Liver (tissue), 9 donors: ENCODE results near the gene LCP2. TPM values are rescaled to one million over a fixed set of nuclear protein-coding genes. Genes with fewer than 3 reads are reported as not detected.

Experiments
- DNase-seq: peaks from one replicate; pipeline ENCODE4 v3.0.0-alpha.2; 2017; ENCODE audit warnings: low spot score
- H3K27ac ChIP-seq, 2 donors: one replicate each; pipeline ENCODE4 v1.7.0; 2013; ENCODE audit warnings: inconsistent platforms in 2 of 2, low read length in 2 of 2, control low read depth in 1 of 2, low read depth in 1 of 2, mild to moderate bottlenecking in 1 of 2
- H3K27me3 ChIP-seq, 4 donors: one replicate each; pipeline versions ENCODE4 v1.6.1 to v1.7.0; 2013; ENCODE audit warnings: low read length in 3 of 4, inconsistent platforms in 1 of 4, mild to moderate bottlenecking in 1 of 4, moderate library complexity in 1 of 4; ENCODE audit not compliant: control insufficient read depth in 4 of 4, insufficient read depth in 4 of 4
- H3K36me3 ChIP-seq, 4 donors: one replicate each; pipeline versions ENCODE4 v1.6.1 to v1.7.0; 2013; ENCODE audit warnings: low read length in 3 of 4, mild to moderate bottlenecking in 3 of 4, low read depth in 1 of 4, moderate library complexity in 1 of 4; ENCODE audit not compliant: control insufficient read depth in 4 of 4, insufficient read depth in 3 of 4
- H3K4me1 ChIP-seq, 4 donors: one replicate each; pipeline versions ENCODE4 v1.6.1 to v1.7.0; 2013; ENCODE audit warnings: low read length in 3 of 4, mild to moderate bottlenecking in 3 of 4, moderate library complexity in 1 of 4; ENCODE audit not compliant: control insufficient read depth in 4 of 4, insufficient read depth in 4 of 4
- H3K4me3 ChIP-seq, 3 donors: one replicate each; pipeline versions ENCODE4 v1.6.1 to v1.7.0; 2013; ENCODE audit warnings: low read length in 3 of 3, control low read depth in 1 of 3, low read depth in 1 of 3, mild to moderate bottlenecking in 1 of 3
- H3K9ac ChIP-seq, 2 donors: one replicate each; pipeline ENCODE4 v1.7.0; 2013; ENCODE audit warnings: low read length in 2 of 2, mild to moderate bottlenecking in 2 of 2, moderate library complexity in 2 of 2, control low read depth in 1 of 2, low read depth in 1 of 2
- H3K9me3 ChIP-seq, 4 donors: one replicate each; pipeline versions ENCODE4 v1.6.1 to v1.7.0; 2013; ENCODE audit warnings: low read length in 3 of 4; ENCODE audit not compliant: control insufficient read depth in 4 of 4
- ATF3 ChIP-seq: IDR thresholded peaks from 2 replicates; pipeline ENCODE4 v1.6.1; 2016; ENCODE audit warnings: antibody characterized with exemption
- CTCF ChIP-seq: fragments of 150-350 bp; IDR thresholded peaks from 2 replicates; pipeline ENCODE4 v1.5.1; 2017; ENCODE audit warnings: improper control_type of control experiment, low read depth, low read length; ENCODE audit not compliant: missing input control
- EGR1 ChIP-seq, 2 donors: IDR thresholded peaks; 2 replicates each; pipeline ENCODE4 v1.6.1; 2016 to 2018; ENCODE audit warnings: antibody characterized with exemption in 2 of 2, low read depth in 2 of 2
- FOXA1 ChIP-seq: IDR thresholded peaks from 2 replicates; pipeline ENCODE4 v1.6.1; 2016; ENCODE audit warnings: antibody characterized with exemption
- FOXA2 ChIP-seq: IDR thresholded peaks from 2 replicates; pipeline ENCODE4 v1.6.1; 2016; ENCODE audit warnings: antibody characterized with exemption
- HNF4G ChIP-seq: IDR thresholded peaks from 2 replicates; pipeline ENCODE4 v1.6.1; 2016; ENCODE audit warnings: antibody characterized with exemption
- JUND ChIP-seq, 2 donors: IDR thresholded peaks; 2 replicates each; pipeline ENCODE4 v1.6.1; 2016; ENCODE audit warnings: antibody characterized with exemption in 2 of 2
- MAX ChIP-seq: IDR thresholded peaks from 2 replicates; pipeline ENCODE4 v1.6.1; 2016; ENCODE audit warnings: antibody characterized with exemption
- NR2F2 ChIP-seq: IDR thresholded peaks from 2 replicates; pipeline ENCODE4 v1.6.1; 2016; ENCODE audit warnings: antibody characterized with exemption
- RAD21 ChIP-seq, 2 donors: IDR thresholded peaks; 2 replicates each; pipeline ENCODE4 v1.6.1; 2016; ENCODE audit warnings: antibody characterized with exemption in 2 of 2, mild to moderate bottlenecking in 2 of 2
- REST ChIP-seq: IDR thresholded peaks from 2 replicates; pipeline ENCODE4 v1.6.1; 2016; ENCODE audit warnings: antibody characterized with exemption, mild to moderate bottlenecking
- RXRA ChIP-seq, 2 donors: IDR thresholded peaks; 2 replicates each; pipeline ENCODE4 v1.6.1; 2017 to 2018; ENCODE audit warnings: antibody characterized with exemption in 2 of 2, mild to moderate bottlenecking in 1 of 2
- SP1 ChIP-seq: IDR thresholded peaks from 2 replicates; pipeline ENCODE4 v1.6.1; 2018; ENCODE audit warnings: antibody characterized with exemption, mild to moderate bottlenecking
- TAF1 ChIP-seq: conservative IDR thresholded peaks from 2 replicates; pipeline ENCODE4 v1.6.1; 2016; ENCODE audit warnings: antibody characterized with exemption, mild to moderate bottlenecking
- YY1 ChIP-seq: IDR thresholded peaks from 2 replicates; pipeline ENCODE4 v1.6.1; 2016; ENCODE audit warnings: antibody characterized with exemption, mild to moderate bottlenecking
- ZBTB33 ChIP-seq: IDR thresholded peaks from 2 replicates; pipeline ENCODE4 v1.6.1; 2016; ENCODE audit warnings: antibody characterized with exemption
- WGBS: extraction: QIAGEN DNeasy Blood & Tissue Kit; methylation state at CpG from one replicate; pipeline ENCODE4 v1.1.7; 2013; 5-methylcytosine and 5-hydroxymethylcytosine counted together
- polyA plus RNA-seq, 2 donors: library from polyadenylated mRNA; stranded (reverse) in 1 of 2; unstranded in 1 of 2; fragments of 200-250 nt in 1 of 2; fragments of >200 nt in 1 of 2; fragmentation: Nextera tagmentation in 1 of 2; extraction: Ambion mirVana in 1 of 2; gene quantifications; one replicate each; pipeline versions ENCODE4 v1.2.1 to v1.2.3, GENCODE V29; 2013 to 2015
- total RNA-seq, 2 donors: library from RNA; depleted of rRNA; stranded (reverse); fragments of >200 nt; gene quantifications; one replicate each; pipeline ENCODE4 v1.2.3, GENCODE V29; 2014
- donor health status: healthy.
- donor health status: healthy.
- donor health status: healthy.
- donor health status: healthy.
- donor health status: healthy.

The LCP2 gene
- total and polyA plus RNA-seq, 4 donors, result 3.6 to 16.3 (median 6.7) TPM

GRCh38 chr5:170329524-170329923 is 31.9 kb upstream of the LCP2 start:
- no peaks in the 10 kb centered on the region for H3K36me3 ChIP-seq
- no peak overlapping the region for H3K4me3 ChIP-seq
- no peaks in the 10 kb centered on the region for H3K9me3 ChIP-seq
- no peaks in the 10 kb centered on the region for H3K27me3 ChIP-seq
- H3K27ac ChIP-seq, result no peak overlapping the region
- TF ChIP-seq FOXA1 (no peak), TAF1 (no peak), CTCF (no peak), JUND (IDR thresholded peaks at IDR 0.05) (no peak), EGR1 (IDR thresholded peaks at IDR 0.05; ENCODE audit: low read depth in 2 of 2) (no peak), YY1 (no peak), NR2F2 (no peak), SP1 (no peak), MAX (no peak), FOXA2 (no peak), RXRA (IDR thresholded peaks at IDR 0.05) (no peak), ZBTB33 (no peak), HNF4G (no peak), RAD21 (IDR thresholded peaks at IDR 0.05) (no peak)
- peaks cover 0 to 2% (median 0%) of the 10 kb centered on the region in 4 donors for H3K4me1 ChIP-seq
- H3K9ac ChIP-seq, result no peak overlapping the region
- WGBS, result 66% methylated on average over 3 of the region's 3 CpGs
- no peak for DNase-seq

- H3K9ac ChIP-seq, result no peak overlapping the region
Measured at GRCh38 chr5:170327829-170328228, 30.3 kb upstream of the LCP2 start.

More at GRCh38 chr5:170327829-170328228, 30.3 kb upstream of the LCP2 start:
- no peaks in the 10 kb centered on the region for H3K9me3 ChIP-seq
- H3K27me3 ChIP-seq, result no peaks in the 10 kb centered on the region
- H3K4me3 ChIP-seq, result no peak overlapping the region
- no peak for DNase-seq
- H3K27ac ChIP-seq, result no peak overlapping the region
- no peaks in the 10 kb centered on the region for H3K36me3 ChIP-seq
- H3K4me1 ChIP-seq, result peaks cover 0 to 2% (median 0%) of the 10 kb centered on the region in 4 donors
- 68% methylated on average over 2 of the region's 2 CpGs for WGBS
- no peak for TF ChIP-seq YY1
- TF ChIP-seq EGR1 (IDR thresholded peaks at IDR 0.05; ENCODE audit: low read depth in 2 of 2), result no peak
- TF ChIP-seq SP1, result no peak
- TF ChIP-seq NR2F2, result no peak
- no peak for TF ChIP-seq ATF3
- no peak for TF ChIP-seq CTCF
- TF ChIP-seq TAF1, result no peak
- no peak for TF ChIP-seq MAX
- TF ChIP-seq REST, result no peak
- no peak for TF ChIP-seq RAD21 (IDR thresholded peaks at IDR 0.05)
- TF ChIP-seq HNF4G, result no peak
